GM19463 (cell line): ENCODE data around the gene RARRES2.

Experiments used
- ATAC-seq: cut with Tn5 transposase; IDR thresholded peaks from one replicate; pipeline ENCODE4 v1.9.1; 2021; ENCODE audit warnings: mild to moderate bottlenecking, moderate library complexity; ENCODE audit not compliant: unreplicated experiment

RARRES2 gene

GRCh38 chr7:150377196-150377595 lies 35.8 kb upstream of the RARRES2 start:
- no peak for ATAC-seq

- ATAC-seq, result no peak
Measured at GRCh38 chr7:150376560-150376959, 35.1 kb upstream of the RARRES2 start.

GRCh38 chr7:150375662-150376521 lies 34.5 kb upstream of the RARRES2 start:
- ATAC-seq, result peak; percentile 25

GRCh38 chr7:150374472-150374871 lies 33.0 kb upstream of the RARRES2 start:
- ATAC-seq, result no peak

GRCh38 chr7:150374026-150374425 lies 32.6 kb upstream of the RARRES2 start:
- no peak for ATAC-seq

GRCh38 chr7:150373049-150373801 lies 31.8 kb upstream of the RARRES2 start:
- no peak for ATAC-seq

GRCh38 chr7:150372271-150373048 lies 31.0 kb upstream of the RARRES2 start:
- ATAC-seq, result no peak

GRCh38 chr7:150371996-150372270 lies 30.5 kb upstream of the RARRES2 start:
- no peak for ATAC-seq

GRCh38 chr7:150371131-150371995 lies 29.9 kb upstream of the RARRES2 start:
- no peak for ATAC-seq

- ATAC-seq, result no peak
Measured at GRCh38 chr7:150370612-150371071, 29.2 kb upstream of the RARRES2 start.

- ATAC-seq, result no peak
Measured at GRCh38 chr7:150369748-150370501, 28.5 kb upstream of the RARRES2 start.

- peak; percentile 40 for ATAC-seq
Measured at GRCh38 chr7:150368884-150369747, 27.7 kb upstream of the RARRES2 start.

GRCh38 chr7:150368096-150368883 lies 26.9 kb upstream of the RARRES2 start, which contains the start of gene REPIN1:
Gene REPIN1 (plus strand): TSS chr7:150368822. CDS start chr7:150369712, 890 bp downstream.
- ATAC-seq, result peak; percentile 44

GRCh38 chr7:150367677-150368095 lies 26.3 kb upstream of the RARRES2 start:
- ATAC-seq, result no peak

- no peak for ATAC-seq
Measured at GRCh38 chr7:150365673-150366398, 24.4 kb upstream of the RARRES2 start.

- no peak for ATAC-seq
Measured at GRCh38 chr7:150365194-150365593, 23.8 kb upstream of the RARRES2 start.

GRCh38 chr7:150363872-150364271 lies 22.4 kb upstream of the RARRES2 start:
- peak; percentile 35 for ATAC-seq
